Measurements from ENCODE around the gene KCNMA1.
"Not testable (repeated sequence)": the region's sequence is repeated elsewhere in the genome, so short reads cannot be mapped to it uniquely, and the experiment has no call there.

KCNMA1 gene

DNA sequence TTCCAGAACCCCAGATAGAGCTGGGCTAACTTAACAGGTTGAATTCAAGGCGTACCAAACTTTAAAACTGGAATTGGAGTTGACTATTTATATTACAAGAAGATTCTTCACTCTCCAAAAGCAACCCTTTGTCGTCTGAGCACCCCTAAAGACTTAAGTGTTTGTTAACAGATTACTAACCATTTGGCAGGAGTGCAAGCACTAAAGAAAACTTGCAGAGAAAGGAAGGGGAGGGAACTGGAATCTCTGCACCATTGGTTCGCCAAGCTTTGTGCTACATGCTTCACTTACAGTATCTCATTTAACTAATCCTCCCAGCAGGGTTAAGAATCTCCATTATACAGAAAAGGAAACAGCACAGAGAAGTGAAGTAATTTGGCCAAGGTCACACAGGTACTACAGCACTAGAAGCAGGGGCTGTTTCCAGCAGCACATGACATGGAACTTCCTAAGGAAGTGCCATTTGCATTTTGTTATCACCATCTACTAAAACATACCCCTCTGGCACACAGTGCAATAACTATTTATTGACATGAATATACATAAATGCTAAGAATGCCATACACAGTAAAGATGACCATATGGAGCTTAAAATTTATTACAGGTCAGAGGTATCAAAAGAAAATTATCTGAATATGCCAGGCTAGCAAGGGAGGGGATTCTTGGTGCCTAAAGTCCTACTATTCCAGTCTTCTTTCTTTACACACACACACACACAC lies 201.2 kb downstream of the KCNMA1 start:
- no peak for DNase-seq

- DNase-seq = no peak
Observed at GRCh38 chr10:77433546-77433945, 204.1 kb downstream of the KCNMA1 start.

DNA sequence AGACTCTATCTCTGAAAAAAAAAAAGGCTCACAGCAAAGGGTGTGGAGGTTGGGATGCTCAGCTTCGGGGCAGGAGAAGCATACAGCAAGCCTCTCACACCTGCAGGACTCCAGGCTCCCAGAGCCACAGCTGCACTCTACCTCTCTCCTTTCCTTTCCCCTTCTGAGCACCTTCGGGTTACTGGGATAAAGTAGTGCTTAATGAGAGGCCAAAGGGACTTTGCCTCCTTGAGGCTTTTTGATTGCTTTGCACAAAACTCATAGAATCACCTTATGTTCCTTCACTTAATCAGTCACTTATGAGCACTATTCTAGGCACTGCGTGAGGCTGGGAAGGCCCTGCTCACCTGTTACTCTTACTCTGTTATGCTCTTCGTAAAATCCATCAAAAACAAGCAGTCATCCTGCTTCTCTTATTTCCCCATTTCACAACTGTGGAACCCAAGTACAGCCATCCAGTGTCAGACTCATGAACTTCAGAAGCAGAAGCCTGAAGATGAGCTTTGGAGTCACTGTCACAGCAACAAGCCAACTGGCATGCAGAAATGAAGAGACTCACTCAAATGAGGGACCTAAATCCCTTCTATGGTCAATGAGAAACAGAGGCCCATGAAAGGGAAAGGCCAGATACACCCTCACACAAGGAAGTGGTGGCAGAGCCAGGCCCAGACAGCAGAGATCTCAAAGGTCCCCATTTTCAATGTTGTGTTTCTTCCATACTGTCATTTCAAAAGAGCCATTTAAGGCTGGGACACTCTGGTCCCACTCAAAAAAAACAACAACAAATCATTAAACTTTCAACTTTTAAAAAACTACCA lies 205.4 kb downstream of the KCNMA1 start:
- no peak for DNase-seq

DNA sequence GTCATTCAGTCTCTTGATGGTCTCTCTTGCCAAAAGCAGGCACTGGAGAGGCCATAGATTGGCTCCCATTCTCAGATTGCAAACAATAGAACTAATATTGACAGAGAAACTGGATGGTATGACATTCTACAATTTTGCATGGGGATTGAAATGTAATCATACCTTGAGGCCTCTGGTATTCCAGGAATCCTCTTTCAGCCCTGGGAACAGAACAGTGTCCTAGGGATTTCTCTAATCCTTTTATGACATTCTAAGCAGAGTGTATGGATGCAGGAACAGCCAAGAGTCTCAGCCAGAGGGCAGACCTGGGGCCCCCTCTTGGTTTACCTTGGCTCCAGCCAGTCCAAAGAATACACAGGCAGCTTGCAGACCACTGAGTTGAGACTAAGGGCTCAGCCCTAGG lies 206.4 kb downstream of the KCNMA1 start:
- DNase-seq = no peak

GRCh38 chr10:77430530-77430929 lies 207.1 kb downstream of the KCNMA1 start:
- no peak for DNase-seq

DNA sequence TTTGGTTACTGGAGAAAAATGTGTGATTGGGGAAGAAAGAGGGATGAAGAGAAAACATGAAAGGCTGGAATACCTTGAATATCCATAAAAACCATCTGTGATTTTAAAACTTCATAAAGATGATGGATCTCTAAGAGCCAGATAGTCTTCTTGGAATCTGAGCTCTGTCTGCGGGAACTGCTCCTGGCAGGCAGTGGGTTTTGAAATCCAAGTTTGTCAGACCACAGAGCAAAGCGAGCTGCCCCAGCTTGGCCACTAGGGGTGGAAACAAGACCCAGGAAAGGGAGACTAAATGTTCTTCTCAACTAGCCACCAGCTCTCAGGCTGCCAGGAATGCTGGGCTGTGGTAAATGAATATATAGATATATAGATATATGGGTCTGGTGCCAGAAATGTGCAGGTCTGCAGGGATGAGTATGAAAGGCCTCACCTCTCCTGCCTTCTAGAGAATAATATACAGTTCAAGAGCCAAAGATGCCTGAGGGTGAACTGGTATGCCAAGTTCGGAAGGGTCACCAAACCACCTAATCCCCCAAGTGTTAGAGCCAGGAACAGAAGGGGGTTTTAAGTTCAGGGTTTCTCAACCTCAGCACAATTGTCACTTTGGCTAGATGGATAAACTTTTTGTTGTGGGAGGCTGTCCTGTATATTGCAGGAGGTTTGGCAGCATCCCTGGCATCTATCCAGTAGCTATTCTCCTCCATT lies 208.8 kb downstream of the KCNMA1 start:
- DNase-seq = no peak

- DNase-seq = no peak
Observed at GRCh38 chr10:77424257-77424656, 213.4 kb downstream of the KCNMA1 start.

DNA sequence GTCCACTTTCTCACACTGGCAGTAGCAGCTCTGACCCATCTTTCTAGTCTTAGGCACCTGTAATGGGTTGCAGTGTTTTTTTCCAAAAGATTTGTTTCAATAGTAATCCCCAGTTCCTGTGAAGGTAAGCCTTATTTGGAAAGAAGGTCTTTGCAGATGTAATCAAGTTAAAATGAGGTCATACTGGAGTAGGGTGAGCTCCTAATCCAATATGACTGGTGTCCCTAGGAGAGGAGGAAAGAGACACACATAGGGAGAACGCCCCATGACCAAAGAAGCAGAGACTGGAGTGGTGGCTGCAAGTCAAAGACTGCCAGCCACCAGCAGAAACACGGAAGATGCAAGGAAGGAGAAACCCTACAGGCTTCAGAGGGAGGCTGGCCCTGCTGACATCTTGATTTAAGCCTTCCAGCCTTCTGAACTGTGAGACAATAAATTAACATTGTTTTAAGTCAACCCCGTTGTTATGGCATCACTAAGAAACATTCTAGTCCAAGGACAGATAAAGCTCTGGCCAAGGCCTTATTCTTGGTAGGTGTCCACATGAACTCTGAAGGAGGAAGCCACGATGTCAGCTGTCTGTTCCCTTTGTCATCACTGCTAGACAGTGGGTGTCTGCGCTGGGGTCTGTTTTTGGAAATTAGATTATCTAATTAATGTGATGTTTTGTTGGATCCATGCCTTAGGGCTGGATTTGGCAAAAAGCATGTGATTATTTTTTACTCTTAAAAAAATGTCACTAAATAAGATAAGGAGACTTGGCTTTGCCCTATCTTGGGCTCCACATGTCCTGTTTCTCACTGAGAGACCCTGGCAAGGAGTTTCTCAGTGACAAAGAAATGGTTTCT lies 214.9 kb downstream of the KCNMA1 start:
- no peak for DNase-seq

- DNase-seq = no peak
Observed at GRCh38 chr10:77421591-77421990, 216.0 kb downstream of the KCNMA1 start.

DNA sequence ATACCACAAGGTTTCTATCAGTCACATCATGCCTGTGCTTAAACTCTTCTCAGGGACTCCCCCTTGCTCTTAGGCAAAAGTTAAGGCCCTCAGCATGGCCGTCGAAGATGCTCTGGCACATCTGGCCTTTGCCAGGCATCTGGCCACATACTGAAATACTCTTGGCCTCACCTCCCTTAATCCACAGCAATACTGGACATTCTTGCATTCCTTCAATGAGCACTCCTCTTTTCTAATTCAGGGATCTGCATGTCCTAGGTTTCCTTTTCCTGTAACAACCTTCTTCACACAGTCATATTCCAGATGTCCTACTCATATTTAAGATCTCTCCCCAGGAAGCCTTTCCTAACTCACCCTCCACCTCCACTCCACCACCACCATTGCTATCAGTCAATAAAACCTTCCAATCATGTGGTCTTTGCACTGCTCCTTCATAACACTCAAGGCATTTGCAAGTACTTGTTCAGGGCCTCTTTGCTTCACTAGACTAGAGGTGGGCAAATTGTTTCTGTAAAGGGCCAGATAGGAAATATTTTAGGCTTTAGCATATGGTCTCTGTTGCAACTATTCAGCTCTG lies 216.6 kb downstream of the KCNMA1 start:
- no peak for DNase-seq

- no peak for DNase-seq
Observed at GRCh38 chr10:77419979-77420378, 217.6 kb downstream of the KCNMA1 start.

DNA sequence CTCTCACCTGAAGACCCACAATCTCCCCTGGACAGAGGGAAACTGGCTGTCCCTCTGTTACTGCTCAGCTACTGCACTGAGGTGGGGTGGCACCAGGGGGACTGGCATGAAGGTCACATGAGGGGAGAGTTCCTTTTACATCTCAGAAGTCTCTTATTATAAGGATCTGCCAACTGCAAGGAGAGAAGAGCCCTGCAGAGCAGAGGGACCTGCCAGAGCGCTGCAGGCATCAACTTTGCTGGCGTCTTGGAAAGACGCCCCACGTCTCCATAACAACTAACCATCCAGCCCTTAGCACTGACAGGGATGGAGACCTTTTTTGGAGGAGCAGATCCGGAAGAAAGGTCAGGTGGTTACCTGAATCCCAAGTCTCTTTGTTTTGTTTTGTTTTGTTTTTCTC lies 218.6 kb downstream of the KCNMA1 start:
- no peak for DNase-seq

DNA sequence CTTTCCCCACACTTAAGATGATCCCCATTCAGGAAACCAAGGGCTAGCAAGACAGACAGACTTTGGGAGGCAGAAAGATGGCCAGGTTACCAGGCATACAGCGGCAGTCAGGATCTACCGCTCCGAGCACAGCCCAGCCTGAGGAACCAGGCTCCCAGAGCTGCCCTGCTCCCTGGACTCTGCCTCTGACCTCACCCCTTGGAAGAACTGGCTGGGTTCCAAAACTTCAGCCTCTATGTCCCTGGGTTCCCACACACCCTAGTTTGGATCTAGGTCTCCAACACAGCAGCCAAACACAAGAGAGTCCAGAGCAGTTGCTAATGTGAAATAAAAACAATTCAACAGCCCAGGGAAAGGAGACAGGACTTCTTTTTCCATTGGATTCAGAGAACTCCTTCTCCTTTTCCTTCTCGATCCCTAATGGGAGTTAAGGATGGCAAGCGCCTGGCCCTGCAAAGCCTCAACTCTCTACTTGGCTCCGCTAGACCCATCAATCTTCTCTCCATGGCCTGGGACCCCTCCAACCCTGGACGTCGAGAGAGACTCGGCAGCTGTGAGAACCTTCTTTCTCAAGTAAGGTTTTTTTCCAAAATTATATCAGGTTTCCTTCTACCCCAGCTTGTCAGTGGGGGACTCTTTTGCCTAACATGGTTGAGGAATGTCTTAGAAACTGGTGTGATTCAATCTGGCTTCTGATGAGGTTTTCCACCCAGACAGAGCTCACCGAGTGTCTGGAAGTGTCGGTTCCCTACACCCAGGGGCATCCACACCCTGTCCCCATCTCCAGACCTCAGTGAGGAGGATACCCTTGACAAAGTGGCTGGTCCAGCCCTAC lies 219.6 kb downstream of the KCNMA1 start:
- no peak for DNase-seq

GRCh38 chr10:77417359-77417758 lies 220.2 kb downstream of the KCNMA1 start:
- DNase-seq = no peak

DNA sequence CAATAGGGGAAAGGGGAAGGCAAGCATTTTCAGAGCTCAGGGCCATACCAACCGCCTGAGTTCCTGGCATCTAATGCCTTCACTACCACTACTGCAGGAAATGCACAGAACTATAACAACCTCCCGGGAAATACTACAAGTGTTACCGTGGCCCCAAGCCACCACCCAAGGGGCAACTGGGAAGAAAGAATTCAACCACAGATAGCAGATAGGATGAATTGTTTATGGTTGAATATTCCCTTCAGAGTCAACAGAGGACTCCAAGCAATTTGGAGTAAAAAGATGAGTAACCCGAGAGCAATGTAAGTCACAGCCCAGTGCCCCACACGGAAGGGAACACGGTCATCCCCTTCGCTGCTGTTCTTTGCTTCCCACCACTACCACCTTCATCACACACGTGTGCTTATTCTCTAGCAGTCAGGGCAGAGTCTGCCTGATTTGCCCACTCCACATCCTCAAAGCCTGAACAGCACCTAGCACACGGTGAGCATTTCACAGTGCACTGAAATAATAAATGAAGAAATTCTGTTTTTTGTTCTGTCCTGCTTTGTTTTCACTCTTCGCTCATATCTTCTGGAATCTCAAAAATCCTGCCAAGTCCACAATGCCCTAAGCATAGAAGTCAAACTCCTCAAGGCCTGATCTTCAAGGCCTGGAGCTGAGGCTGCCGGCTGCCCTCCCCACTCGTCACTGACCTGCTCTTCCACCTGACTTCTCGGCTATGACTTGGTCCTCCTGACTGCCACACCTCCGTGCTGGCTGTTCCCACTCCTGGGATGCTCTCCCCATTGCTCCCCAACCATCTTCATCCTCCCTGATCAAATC lies 221.1 kb downstream of the KCNMA1 start:
- no peak for DNase-seq

GRCh38 chr10:77415313-77415960 lies 222.2 kb downstream of the KCNMA1 start:
- no peak for DNase-seq

GRCh38 chr10:77413231-77413630 lies 224.4 kb downstream of the KCNMA1 start:
- DNase-seq = no peak

DNA sequence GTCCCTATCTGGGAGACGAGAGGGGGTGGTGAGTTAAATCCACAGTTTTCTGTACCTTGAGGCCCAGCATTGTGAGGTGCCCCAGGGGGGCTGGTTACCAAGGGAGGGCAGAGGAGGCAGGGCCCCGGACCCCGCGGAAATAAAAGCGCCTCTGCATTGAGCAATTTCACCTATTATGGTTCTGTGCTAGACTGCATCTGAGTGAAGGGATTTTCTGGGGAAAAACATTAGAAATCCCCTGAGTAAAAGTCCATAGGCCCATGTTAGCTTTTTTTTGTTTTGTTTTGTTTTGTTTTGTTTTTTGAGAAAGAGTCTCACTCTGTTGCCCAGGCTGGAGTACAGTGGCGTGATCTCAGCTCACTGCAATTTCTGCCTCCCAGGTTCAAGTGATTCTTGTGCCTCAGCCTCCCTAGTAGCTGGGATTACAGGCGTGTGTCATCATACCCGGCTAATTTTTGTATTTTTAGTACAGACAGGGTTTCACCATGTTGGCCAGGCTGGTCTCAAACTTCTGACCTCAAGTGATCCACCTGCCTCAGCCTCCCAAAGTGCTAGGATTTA lies 225.0 kb downstream of the KCNMA1 start:
- not testable (repeated sequence) for DNase-seq

GRCh38 chr10:77411805-77412204 lies 225.8 kb downstream of the KCNMA1 start:
- no peak for DNase-seq

DNA sequence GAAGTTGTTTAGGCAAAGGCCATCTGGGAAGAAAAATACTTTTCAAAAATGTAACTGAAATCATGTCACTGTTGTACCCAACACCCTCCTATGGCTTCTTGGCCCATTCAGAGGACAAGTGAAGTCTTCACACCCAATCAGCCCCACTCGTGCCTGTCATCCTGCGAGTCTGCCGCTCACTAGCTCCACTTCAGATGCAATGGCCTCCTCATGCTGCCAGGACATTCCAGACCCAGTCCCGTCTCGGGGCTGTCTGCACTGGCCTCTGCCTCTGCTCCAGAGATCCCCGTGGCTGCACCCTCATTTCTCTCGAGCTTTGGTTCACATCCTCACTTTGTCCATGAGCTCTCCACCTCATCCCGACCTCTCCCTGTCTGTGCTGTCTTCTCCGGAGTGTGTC lies 227.1 kb downstream of the KCNMA1 start:
- no peak for DNase-seq

Data from NCI-H1105 (cell line).